ENCODE measurements around the gene SLC5A3. TPM values are rescaled to one million over a fixed set of nuclear protein-coding genes. Genes with fewer than 3 reads are reported as not detected.

The SLC5A3 gene
- total and polyA plus RNA-seq, 2 donors (not counting 1 experiment from before 2014, with no cell fraction given), result 1.2 to 16.7 TPM

DNA sequence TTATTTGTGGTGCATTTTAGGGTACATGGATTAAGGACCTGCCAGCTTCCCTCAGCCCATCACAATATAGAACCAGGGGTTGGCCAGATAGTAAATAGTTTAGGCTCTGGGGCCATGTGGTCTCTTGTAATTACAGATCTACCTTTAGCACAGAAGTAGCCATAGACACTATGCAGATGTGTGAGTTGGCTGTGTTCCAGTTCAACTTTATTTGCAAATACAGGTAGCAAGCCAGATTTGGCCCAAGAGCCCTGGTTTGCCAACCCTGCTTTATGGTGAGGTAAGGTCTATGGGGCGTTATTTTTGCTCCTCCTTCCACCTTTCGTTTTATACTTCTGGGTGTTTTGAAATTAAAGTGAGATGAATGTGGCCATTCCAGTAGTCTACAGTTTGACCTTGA is 48.7 kb downstream of the SLC5A3 start:
- no peaks in the 10 kb centered on the region for H3K4me1 ChIP-seq (ENCODE audit: control insufficient read depth in 2 of 2, insufficient read depth in 2 of 2, low read length in 2 of 2)
- ChIA-PET POLR2A (no interaction called here), CTCF (interaction anchor here (0.7 kb wide), 1 partner anchor 147 kb away, joined by 4 read pairs; no protein-coding TSS in a partner anchor)
- H3K27me3 ChIP-seq (replicated peaks in 1 of 4; ENCODE audit: control extremely low read depth in 1 of 4, control insufficient read depth in 3 of 4, insufficient read depth in 4 of 4, low read length in 3 of 4), result no peaks in the 10 kb centered on the region
- H3K27me3 Mint-ChIP-seq, result no peaks in the 10 kb centered on the region
- no peaks in the 10 kb centered on the region for H3K9me3 ChIP-seq (ENCODE audit: control extremely low read depth in 1 of 3, control insufficient read depth in 2 of 3, insufficient read depth in 1 of 3, low read length in 2 of 3)
- H4K20me1 ChIP-seq (ENCODE audit: control insufficient read depth, insufficient read depth, low read length, poor library complexity, severe bottlenecking), result peaks cover 18% of the 10 kb centered on the region
- no peak overlapping the region for H3K4me3 Mint-ChIP-seq
- no peak overlapping the region for H3K27ac Mint-ChIP-seq
- H3K4me3 ChIP-seq (ENCODE audit: control extremely low read depth in 1 of 5, extremely low read depth in 1 of 5, insufficient read depth in 1 of 5, low read depth in 2 of 5, low read length in 4 of 5), result no peak overlapping the region
- no peak for DNase-seq
- no peak overlapping the region for H3K9ac ChIP-seq (ENCODE audit: low read length)
- ATAC-seq (ENCODE audit: low read depth), result no peak
- no peak overlapping the region for H2AFZ ChIP-seq (ENCODE audit: insufficient read depth, low read depth, low read length, poor library complexity, severe bottlenecking)
- WGBS (ENCODE audit: insufficient coverage), result no CpG with 5 or more reads among the region's 2 CpGs
- intact Hi-C loops (cut with micrococcal nuclease), result no loop called here
- no peak overlapping the region for H3K27ac ChIP-seq (ENCODE audit: low read length in 2 of 2)
- peaks cover 47% of the 10 kb centered on the region for H3K79me2 ChIP-seq (ENCODE audit: control insufficient read depth, insufficient read depth, low read length)
- H3K4me1 Mint-ChIP-seq, result peaks cover 11% of the 10 kb centered on the region
- peaks cover 2 to 22% of the 10 kb centered on the region in 2 experiments for H3K36me3 ChIP-seq (replicated peaks in 1 of 2; ENCODE audit: control extremely low read depth in 1 of 2, control insufficient read depth in 1 of 2, extremely low read depth in 1 of 2, insufficient read depth in 2 of 2, low read length in 1 of 2)
- H3K9me3 Mint-ChIP-seq (ENCODE audit: insufficient read depth), result no peaks in the 10 kb centered on the region
- TF ChIP-seq CTCF (IDR thresholded peaks at IDR 0.05) (no peak), EZH2 (IDR thresholded peaks at IDR 0.05; ENCODE audit: borderline replicate concordance, insufficient read depth, low read depth, low read length, poor library complexity, severe bottlenecking) (no peak)
- H3K4me2 ChIP-seq (replicated peaks; ENCODE audit: low read depth, low read length, poor library complexity, severe bottlenecking), result no peak overlapping the region

Other genes with a start within 250 kb of the SLC5A3 start
- 123 and 124 TPM in 2 replicates for gene ATP5PO, start 157.8 kb upstream of the SLC5A3 start, total RNA-seq
- gene ATP5PO, start 157.8 kb upstream of the SLC5A3 start, polyA plus RNA-seq, result 139 and 169 TPM in 2 replicates
- gene MRPS6, start within 50 bp of the SLC5A3 start, total RNA-seq, result 36.5 and 37.9 TPM in 2 replicates
- 15.7 and 19.7 TPM in 2 replicates for gene MRPS6, start within 50 bp of the SLC5A3 start, polyA plus RNA-seq

Data from B cell (primary cell).